NCI-H1436 (cell line): ENCODE data around the gene TENM4.

ENCODE experiments used
- DNase-seq: peaks from one replicate; lab custom pipeline; 2025; lab: John Stamatoyannopoulos, UW

The TENM4 gene

GRCh38 chr11:79055856-79056631, 384.8 kb downstream of the TENM4 start:
- no peak for DNase-seq

GRCh38 chr11:79054636-79055035, 386.2 kb downstream of the TENM4 start:
- no peak for DNase-seq

GRCh38 chr11:79052544-79052943, 388.3 kb downstream of the TENM4 start:
- no peak for DNase-seq

- no peak for DNase-seq
These were observed 390.0 kb downstream of the TENM4 start for GRCh38 chr11:79050786-79051185.

GRCh38 chr11:79049741-79050179, 391.1 kb downstream of the TENM4 start:
- no peak for DNase-seq

GRCh38 chr11:79047980-79048379, 392.9 kb downstream of the TENM4 start:
- DNase-seq, result no peak

- DNase-seq, result no peak
These were observed 393.5 kb downstream of the TENM4 start for GRCh38 chr11:79047321-79047720.

- no peak for DNase-seq
These were observed 394.5 kb downstream of the TENM4 start for GRCh38 chr11:79046366-79046765.

- DNase-seq, result no peak
These were observed 395.0 kb downstream of the TENM4 start for GRCh38 chr11:79045800-79046304.

- no peak for DNase-seq
These were observed 395.6 kb downstream of the TENM4 start for GRCh38 chr11:79045018-79045799.

GRCh38 chr11:79044201-79044600, 396.6 kb downstream of the TENM4 start:
- DNase-seq, result no peak

GRCh38 chr11:79043726-79044125, 397.1 kb downstream of the TENM4 start:
- DNase-seq, result no peak

- no peak for DNase-seq
These were observed 398.0 kb downstream of the TENM4 start for GRCh38 chr11:79042824-79043223.

GRCh38 chr11:79040348-79040747, 400.5 kb downstream of the TENM4 start:
- DNase-seq, result no peak

GRCh38 chr11:79039122-79039521, 401.7 kb downstream of the TENM4 start:
- no peak for DNase-seq

GRCh38 chr11:79035881-79036280, 404.9 kb downstream of the TENM4 start:
- no peak for DNase-seq

GRCh38 chr11:79033833-79034232, 407.0 kb downstream of the TENM4 start:
- no peak for DNase-seq

- DNase-seq, result no peak
These were observed 410.4 kb downstream of the TENM4 start for GRCh38 chr11:79030448-79030847.

- no peak for DNase-seq
These were observed 412.6 kb downstream of the TENM4 start for GRCh38 chr11:79028225-79028624.

- no peak for DNase-seq
These were observed 413.9 kb downstream of the TENM4 start for GRCh38 chr11:79026803-79027445.

- no peak for DNase-seq
These were observed 415.2 kb downstream of the TENM4 start for GRCh38 chr11:79025622-79026021.

GRCh38 chr11:79025097-79025496, 415.7 kb downstream of the TENM4 start:
- no peak for DNase-seq

GRCh38 chr11:79022265-79022664, 418.6 kb downstream of the TENM4 start:
- no peak for DNase-seq
